Iris pigment epithelial cell (primary cell): ENCODE results near the gene CBX1.

Experiments
- DNase-seq: peaks from one replicate; pipeline ENCODE4 v3.0.0-alpha.2; 2011; ENCODE audit warnings: low read depth

The CBX1 gene

DNA sequence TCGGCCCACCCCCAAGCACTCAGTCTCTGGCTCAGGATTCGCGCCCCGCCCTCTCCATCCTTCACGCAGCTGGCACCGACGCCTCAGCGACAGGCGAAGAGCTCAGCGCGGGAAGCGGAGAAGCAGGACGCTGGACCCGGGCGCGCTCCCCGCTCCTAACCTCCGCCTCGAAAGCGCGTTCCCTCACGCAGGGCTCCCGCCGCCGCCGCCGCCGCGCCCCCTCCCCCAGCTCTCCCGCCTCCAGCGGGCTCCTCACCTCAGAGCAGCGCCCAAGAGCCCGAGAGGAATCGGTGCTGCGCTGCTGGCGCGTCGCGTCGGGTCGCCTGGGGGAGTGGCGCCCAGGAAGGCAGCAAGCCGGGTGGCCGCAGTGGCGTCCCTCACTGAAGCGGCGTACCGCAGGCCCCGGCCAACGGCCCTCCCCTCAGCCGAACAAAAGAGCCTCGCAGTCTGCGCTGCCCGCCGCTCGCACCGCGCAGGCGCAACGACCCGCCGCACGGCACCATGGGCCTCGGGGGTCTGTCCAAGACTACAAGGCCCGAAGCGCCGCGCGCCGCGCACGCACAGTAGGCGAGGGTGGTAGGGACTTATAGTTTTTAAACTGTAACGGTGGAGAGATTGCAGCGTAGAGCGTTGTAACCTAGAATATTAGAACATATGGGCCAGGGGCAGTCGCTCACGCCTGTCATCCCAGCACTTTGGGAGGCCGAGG, at the start of gene CBX1:
Gene CBX1, minus strand, starts transcription at position 467 of the 709 bp plus-strand sequence. CDS start 24,474 bp downstream, outside the sequence.
- DNase-seq, result peak; percentile 95

DNA sequence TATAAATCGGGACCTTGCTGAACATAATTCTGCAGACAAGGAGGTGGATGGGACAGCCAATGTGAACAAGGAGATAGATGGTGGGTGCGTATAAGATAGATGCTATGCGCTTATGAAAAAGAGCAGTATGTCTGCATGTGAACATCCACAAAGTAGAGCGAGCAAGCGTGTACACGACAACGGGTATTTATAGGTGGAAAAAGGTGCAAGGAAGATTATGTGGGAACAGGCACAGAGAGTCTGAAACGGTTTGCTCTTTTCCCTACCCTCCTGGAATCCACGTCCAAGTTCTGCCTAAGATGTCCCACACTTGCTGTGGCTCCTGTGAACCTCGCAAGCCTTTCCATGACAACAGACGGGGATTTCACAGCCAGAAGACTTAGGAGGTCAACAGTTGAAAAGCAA, 49.3 kb upstream of the CBX1 start:
- no peak for DNase-seq

DNA sequence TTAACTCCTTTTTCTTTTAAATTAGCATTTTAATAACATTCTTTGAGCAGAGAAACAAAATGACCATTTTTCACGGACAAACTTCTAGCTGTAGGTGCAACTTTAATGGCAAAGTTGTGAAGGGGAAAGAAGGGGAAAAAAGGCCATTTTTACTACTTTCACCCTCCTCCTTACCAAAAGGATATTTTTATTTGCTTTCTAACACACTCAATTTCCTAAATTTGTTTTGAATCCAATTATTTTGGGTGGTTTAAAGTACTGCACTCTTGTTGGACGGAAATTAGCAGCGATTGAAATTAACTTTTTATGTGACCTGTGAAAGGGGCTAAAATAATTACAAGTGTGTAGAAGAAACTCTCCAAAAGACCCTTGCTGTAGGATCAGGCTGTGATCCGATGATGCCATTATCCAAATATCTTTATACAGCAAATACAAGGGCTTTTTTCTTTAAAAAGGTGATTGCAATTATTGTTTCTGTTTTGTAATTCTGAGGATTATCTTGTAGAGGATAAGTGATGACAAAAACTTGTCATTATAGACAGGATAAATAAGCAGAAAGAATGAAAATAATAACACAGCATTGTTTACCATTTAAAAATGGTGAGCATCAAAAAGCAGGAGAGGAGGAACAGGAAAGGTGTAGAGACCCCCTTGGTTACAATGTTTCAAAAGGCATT, 48.6 kb upstream of the CBX1 start:
- DNase-seq, result no peak

DNA sequence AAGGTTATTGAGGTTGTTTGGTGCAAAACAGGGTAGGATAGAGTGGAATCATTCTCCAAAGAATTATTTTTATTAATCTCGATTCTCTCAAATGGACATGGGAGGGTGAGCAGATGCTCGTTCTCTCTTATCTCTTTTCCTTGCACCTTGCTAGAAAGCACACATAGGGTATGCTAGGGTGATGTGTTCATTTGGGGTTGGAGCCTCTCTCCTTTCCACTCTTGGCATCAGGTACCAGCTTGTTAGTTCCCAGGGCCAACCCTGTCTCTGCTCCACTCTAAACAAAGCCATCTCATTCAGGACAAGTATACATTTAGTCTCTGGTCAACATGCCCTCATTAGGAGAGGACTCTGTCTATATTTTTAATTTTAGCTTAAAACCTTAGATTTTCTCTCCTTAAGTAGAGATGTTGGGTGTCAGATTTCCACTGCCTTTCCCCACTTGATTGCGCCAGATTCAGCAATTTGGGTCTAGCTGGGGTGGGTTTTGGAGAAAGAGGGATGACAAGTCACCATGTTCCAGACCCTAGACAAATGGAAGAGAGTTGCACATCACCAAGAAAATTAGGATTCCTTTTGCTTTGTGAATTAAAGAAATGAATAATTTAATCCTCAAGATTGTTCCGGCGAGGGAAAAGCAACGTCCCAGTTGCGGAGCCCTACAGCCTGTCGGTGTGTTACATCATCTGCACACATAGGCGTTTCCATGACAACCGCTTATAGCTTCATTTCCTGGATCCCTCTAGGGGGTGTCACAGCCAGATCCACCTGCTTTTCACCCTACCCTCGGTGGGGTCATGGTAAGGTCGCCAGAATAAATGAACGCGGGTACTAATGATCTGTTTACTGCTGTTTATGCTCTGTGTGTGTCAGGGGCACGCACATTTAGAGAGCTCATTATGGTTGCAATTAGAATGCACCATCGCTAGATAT, 47.8 kb upstream of the CBX1 start:
- peak; percentile 14 for DNase-seq

DNA sequence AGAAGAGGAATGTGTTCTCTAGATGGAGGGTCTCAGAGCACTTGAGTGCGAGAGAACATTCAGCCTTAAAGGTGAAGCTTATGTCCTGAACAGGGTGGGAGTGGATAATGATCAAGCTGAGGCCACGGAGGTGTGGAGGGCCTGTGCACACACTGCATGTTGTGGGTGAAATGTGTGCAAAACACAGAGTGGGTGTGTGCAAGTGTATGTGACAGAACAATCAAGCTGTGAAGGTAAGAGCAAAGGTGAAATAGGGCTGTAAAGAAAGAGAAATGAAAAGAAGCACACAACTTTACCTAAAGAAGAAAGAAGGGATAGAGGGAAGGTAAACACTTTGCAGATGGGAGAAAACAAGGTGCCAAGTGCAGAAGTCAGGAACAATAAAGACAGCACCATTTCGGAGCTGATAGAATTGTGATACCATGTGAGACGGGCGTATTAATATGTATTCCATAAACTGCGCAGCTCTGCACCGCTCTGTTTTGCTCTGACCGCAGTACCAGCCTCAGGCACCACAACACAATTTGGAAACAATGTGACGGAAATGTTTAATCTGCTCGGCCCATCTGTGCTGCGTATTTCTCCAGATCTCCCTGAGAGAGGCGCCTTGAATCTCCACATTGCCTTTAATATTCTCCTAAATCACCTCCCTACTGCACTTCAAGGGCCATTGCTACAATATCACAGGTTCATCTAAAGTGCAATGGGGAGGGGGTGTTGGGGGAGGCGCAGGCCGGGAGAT, 46.9 kb upstream of the CBX1 start:
- DNase-seq, result no peak

DNA sequence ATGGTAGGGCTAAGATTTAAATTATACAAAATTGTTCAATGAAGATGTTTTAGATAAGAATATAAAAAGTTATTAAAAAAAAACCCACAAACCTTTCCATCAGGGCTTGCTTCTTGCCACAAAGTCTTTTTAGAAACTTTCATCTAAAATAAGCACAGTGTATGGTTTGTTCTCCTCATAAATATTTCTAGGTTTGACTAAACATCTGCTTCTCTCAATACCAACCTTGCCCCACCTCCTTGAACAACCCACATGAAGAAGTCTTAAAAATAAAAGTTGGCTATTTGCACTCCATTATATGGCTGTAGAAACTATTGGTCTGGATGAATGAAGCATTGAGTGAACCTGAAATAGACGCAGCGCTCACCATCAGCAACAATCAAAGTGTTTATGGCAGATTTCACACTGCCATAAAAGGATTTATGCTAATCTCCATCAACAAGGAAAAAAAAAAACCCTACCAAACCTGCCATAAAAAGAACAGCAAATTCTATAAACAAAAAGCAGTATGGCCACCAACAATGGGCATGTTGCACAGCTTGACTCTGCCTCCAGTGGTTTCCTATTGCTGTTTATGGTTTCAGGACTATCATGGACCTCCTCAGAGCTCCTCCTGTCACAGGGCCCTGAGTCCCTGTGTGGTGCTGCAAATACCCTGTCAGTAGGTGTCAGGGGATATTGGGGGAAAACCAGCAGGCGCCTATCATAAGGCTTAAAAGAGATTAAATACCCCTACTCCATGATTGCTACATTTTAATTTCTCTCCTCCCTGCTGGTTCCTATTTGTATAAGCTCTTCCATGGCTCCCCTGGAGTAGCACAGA, 43.9 kb upstream of the CBX1 start:
- no peak for DNase-seq

DNA sequence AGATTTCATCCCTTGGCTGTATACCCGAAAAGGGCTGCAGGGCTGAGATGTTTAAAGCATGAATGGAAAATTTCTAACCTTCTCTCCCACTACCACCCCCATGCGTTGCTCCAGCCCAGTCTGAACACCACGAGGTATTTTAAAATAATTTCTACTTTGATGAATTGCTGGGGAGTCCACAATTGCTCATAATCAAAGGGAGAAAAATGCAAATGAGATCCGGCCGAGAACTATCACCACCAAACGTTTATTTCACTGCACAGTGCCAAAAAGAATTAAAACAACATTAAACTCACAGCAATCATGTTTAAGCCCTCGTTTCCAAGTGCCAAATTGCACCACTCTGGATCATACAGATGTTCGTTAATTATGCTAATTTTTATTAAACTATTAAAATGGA, 43.0 kb upstream of the CBX1 start:
- no peak for DNase-seq

DNA sequence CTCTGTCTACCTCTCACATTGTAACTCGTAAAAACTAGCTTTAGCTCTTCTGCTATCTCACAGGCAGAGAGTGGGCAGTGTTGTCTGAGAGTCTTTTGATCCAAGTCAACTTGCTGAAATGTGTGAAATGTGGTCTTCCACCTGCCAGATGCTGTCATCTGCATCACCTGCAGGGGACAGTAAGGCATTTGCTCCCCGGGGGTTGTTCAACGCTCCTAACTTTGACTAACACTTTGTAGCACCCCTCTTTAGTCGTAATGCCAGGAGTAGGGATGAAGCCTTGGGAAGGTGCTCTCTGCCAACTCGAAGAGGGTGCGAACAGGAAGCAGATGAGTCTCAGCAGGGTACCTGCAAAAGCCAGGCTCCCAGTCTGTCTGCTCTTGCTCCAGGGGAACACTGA, 42.4 kb upstream of the CBX1 start:
- no peak for DNase-seq

DNA sequence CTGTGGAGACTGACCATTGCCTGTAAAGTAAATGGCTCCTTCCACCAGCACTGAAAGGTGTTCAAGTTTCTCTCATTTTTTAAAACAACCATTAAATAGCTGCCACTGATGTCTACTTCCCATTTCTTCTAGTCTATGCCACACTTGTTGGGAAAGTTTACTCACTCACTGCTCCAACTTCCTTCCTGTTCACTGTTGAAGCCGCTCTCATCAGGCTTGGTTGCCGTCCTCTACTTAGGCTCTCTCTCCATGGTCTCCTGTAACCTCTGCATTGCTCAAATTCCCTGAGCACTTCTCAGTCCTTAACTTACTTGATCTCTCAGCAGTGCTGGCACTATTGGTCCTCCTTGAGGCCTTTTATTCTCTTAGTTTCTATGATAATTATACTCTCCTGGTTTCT, 38.7 kb upstream of the CBX1 start:
- DNase-seq, result no peak

DNA sequence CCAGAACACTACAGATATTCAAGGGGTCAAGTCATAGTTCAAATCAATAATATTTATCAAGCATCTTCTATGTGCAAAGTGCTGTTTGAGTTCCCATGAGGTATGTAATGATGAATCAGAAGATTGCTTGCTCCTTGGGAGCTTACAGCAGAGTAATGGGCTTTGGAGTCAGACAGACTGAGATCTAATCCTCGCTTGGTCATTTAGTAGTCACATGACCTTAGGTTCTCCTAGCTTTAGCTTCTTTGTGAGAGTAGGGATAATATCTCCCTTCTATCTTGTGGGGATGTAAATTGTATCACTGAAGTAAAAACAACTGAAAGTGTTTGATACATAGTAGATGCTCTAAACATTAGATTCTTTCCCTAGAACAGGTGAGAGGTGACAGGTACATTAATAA, 36.4 kb upstream of the CBX1 start:
- no peak for DNase-seq

DNA sequence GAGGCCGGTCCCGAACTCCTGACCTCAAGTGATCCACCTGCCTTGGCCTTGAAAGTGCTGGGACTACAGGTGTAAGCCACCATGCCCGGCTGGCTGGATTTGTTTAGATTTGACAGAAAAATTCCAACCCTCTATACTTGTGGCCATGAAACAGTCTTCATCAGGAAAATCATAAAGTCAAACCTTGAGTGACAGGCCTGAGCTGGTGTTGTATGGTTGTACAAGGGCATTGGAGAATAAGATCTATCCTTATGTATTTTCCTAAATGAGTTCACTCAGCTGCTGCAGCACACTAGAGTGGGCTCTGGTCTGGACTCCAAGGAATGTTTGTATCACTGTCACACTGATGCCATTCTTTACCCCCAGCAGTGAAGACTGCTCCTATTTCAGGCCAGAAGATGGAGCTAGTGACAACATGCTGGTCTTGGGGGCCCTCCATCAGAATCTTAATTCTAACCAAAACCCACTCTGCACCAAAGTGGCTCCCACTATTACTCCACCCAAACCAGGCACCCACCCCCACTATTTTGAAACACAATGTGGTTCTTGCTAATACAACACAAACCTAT, 33.7 kb upstream of the CBX1 start:
- no peak for DNase-seq

DNA sequence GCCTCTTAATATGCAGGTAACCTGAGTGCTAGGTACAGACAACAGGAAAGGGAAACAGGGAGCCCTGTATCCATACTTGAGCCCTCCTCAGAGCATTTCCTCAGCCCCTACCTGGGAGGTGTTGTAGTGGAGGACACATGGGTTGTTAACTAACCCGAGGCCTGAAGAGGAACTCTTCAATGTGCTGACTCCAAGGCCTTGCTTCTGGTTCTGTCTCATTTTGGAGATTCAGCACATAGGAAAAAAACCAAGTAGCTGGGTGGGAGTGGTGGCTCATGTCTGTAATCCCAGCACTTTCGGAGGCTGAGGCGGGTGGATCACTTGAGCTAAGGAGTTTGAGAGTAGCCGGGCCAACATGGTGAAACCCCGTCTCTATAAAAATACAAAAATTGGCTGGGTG, 31.1 kb upstream of the CBX1 start:
- DNase-seq, result no peak

DNA sequence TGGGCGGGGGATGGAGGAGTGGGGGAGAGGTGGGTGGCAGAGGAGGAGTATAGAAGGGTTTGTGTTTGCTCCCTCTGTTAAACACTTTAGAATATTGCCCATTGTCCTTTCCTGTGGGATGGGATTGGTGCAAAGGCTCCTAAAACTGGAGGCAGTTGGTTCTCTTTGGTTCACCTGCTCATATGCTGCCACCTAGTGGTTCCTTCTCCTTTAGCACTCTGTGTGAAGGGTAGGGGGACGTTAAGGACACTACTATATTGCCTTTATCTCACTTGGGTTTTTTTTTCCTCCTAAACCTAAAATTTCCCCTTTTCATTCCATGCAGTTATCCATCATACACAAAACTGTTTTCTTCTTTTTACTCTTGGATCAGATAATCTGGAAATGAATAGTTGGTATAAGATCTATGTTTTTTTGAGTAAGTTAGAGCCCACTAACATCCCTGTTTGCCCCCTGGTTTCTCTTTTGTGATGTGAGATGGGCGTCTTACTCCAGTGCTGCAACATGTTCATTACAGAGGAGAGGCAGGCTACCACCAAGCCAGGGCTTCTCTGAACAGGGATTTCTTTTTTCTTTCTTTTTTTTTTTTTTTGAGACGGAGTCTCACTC, 30.0 kb upstream of the CBX1 start:
- peak; percentile 48 for DNase-seq

DNA sequence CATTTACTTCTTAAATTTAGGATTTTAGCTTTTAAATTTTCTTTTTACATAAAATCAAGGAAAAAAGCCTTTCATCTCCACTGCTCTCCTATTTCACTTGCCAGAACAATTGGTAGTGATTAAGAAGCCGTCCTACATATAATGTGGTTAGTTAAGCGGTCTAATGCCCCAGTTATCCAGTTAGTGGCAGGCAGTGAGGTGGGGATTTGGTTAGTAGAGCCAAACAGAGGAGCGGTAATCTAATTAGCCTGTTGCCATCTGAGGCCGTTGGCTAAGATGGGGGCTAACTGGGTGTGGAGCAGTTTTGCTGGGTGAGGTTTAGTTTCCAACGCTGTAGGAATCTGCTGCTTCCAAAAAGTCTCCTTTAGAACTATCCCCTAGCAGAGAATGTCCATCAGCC, 28.7 kb upstream of the CBX1 start:
- no peak for DNase-seq

DNA sequence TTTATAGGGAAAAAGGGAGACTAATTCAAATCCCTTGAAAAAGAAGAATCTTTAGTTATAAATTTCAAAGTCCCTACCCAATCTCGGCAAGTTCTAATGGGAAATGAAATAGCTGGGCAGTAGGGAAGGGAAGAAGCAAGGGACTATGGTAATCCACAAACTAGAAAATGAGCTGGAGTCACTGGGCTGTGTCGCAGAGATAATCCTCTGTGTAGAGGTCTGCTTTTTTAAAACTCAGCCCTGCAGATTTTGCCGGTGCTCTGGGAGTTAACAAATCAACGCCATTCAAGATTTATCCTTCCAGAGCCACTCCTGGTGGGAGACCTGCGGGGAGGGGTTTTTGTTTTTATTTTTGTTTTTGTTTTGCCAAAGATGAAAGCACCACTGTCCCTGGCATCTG, 27.1 kb upstream of the CBX1 start:
- no peak for DNase-seq

DNA sequence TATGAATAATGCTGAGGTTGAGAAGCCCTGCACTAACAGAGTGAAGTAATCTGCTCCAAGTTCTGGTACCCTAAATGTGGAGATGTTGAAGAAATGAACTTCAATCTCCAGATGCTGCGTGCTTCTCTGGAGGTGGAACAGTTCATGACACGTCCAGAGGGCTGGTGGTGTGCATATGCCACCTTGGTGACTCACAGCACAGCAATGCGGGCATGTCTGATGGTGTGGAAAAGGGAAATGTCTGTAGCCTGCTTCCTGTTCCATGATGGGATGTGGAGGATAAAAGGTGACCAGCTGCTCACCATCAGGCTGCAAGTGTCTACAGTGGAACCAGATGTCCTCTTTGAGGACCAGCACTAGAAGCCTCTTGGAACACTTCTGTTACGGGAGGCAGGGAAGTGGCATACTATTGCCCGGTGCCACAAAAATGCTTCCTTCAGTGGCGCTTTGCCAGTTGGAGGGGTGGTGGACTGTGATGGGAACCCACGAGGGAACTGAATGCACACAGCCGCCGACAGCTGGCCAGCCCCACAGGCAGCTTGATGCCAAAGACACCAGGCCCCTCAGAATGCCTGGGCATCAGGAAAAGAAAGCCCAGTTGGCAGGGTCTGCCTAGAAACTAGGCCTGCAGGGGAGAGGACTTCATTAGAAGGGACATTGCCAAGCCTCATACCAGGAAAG, 26.2 kb upstream of the CBX1 start:
- no peak for DNase-seq

DNA sequence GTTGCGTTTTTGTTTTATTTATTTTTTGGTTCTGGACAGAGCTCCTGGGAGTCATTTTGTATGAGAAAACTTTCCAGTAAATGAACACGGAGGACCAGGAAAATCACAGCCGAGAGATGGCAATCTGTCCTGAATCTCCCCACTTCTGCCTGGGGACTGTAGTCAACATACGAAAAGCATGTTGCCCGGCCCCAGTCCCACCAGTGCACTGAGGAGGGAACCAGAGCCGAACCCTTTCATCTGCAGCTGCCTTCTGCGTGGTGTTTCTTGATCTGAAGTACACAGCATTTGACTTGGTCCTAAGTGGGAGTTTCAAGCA, 25.2 kb upstream of the CBX1 start:
- no peak for DNase-seq

DNA sequence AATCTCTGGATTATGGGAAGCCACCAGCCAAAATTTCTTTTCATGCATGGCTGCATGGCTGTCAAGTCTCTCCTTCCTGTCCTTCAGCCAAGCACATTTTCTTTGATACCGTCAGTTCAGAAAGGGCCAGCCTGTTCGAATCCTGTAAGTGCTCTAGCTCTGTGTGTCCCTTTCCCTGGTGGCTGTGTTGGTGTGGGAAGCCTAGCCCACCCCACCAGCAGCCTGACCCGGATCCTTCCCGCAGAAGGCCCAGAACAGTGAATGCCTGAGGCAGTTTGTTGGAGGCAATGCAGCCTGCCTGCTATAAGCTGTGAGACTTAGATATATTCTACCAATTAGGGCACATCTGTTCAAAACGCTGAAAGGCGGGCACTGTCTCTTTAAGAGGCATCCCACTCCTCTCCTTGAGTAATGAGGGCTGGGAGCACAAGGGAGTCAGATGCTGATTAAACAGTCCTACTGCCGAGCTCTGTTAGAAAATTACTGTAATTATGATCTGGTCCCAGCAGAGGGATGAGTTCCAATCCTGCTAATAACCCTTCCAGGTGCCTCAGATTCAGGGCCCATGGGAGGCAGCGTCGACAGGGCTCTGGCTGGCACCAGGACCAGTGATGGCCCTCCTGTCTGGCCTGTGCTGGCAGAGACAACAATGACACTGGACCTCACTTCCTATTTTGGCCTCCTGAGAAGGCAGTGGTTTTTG, 24.7 kb upstream of the CBX1 start:
- no peak for DNase-seq

DNA sequence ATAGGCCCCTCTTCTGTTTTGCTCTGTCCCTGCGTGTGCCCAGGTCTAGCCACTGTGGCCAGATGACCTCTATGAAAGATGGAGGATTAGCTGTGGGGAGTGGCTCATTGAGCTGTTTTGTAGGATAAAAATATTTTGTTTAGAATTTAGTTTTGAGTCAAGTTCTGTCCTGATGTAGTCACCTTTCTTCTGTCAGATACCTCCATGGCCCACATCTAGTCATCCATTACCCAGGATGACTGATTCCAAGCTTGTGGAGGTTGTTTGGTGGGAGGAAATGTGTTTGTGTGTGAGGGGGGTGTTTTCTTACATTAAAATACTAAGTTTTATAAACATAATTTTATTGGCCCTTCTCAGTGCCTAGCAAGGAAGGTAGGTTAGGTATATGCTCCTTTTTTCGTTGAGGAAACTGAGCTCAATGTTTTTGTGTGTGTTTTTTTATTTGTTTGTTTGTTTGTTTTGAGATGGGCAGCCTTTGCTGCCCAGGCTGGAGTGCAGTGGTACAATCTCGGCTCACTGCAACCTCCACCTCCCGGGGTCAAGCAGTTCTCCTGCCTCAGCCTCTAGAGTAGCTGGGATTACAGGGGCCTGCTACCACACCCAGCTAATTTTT, 22.6 kb upstream of the CBX1 start:
- no peak for DNase-seq
